OCI-LY1 (cell line): ENCODE results near the gene CNN2.

ENCODE experiments used
- H2AFZ ChIP-seq: fragments of 200-600 bp; sonication (generic), shearing (Covaris generic); 2 replicates; pipeline ENCODE4 v1.6.0; 2014; ENCODE audit warnings: antibody characterized with exemption, mild to moderate bottlenecking, low read length
- H3F3A ChIP-seq: fragments of 200-600 bp; sonication (generic), shearing (Covaris generic); 2 replicates; pipeline ENCODE4 v1.6.0; 2014; ENCODE audit warnings: mild to moderate bottlenecking, antibody characterized with exemption, low read length, moderate library complexity; ENCODE audit not compliant: insufficient read depth
- H3K27ac ChIP-seq: fragments of 200-600 bp; sonication (generic); 2 replicates; pipeline ENCODE4 v1.5.1; 2014; ENCODE audit warnings: low read length, mixed run types, mild to moderate bottlenecking, low read depth; ENCODE audit not compliant: poor library complexity, severe bottlenecking
- H3K27me3 ChIP-seq: fragments of 200-600 bp; sonication (generic); 2 replicates; pipeline ENCODE4 v1.6.0; 2014; ENCODE audit warnings: antibody characterized with exemption, mild to moderate bottlenecking, low read length, moderate library complexity; ENCODE audit not compliant: insufficient read depth
- H3K36me3 ChIP-seq: fragments of 200-600 bp; sonication (generic); 2 replicates; pipeline ENCODE4 v1.6.1; 2014; ENCODE audit warnings: mild to moderate bottlenecking, antibody characterized with exemption, low read length, moderate library complexity, mixed read lengths; ENCODE audit not compliant: insufficient read depth
- H3K4me1 ChIP-seq: fragments of 200-600 bp; sonication (generic); 2 replicates; pipeline ENCODE4 v1.5.1; 2014; ENCODE audit warnings: mild to moderate bottlenecking, low read length, moderate library complexity; ENCODE audit not compliant: insufficient read depth, severe bottlenecking
- H3K4me2 ChIP-seq: fragments of 200-600 bp; sonication (generic), shearing (Covaris generic); 2 replicates; pipeline ENCODE4 v1.6.1; 2014; ENCODE audit warnings: low read length
- H3K4me3 ChIP-seq: fragments of 200-600 bp; sonication (generic); 2 replicates; pipeline ENCODE4 v1.5.1; 2014; ENCODE audit warnings: low read length, low read depth, mild to moderate bottlenecking, mixed read lengths; ENCODE audit not compliant: poor library complexity, severe bottlenecking
- H3K79me2 ChIP-seq: fragments of 200-600 bp; shearing (Covaris generic); 2 replicates; pipeline ENCODE4 v1.6.1; 2016; ENCODE audit warnings: mixed run types, low read length, mixed read lengths; ENCODE audit not compliant: insufficient read depth
- H3K9ac ChIP-seq: fragments of 200-600 bp; sonication (generic), shearing (Covaris generic); 2 replicates; pipeline ENCODE4 v1.6.1; 2014; ENCODE audit warnings: mild to moderate bottlenecking, low read length, mixed read lengths
- H3K9me2 ChIP-seq: fragments of 200-600 bp; sonication (generic), shearing (Covaris generic); 2 replicates; pipeline ENCODE4 v1.6.1; 2014; ENCODE audit warnings: low read depth, mild to moderate bottlenecking, low read length, mixed read lengths
- H3K9me3 ChIP-seq: fragments of 200-600 bp; shearing (Covaris generic); 2 replicates; pipeline ENCODE4 v1.6.1; 2014; ENCODE audit warnings: low read length, mixed read lengths
- H4K20me1 ChIP-seq: fragments of 200-600 bp; sonication (generic), shearing (Covaris generic); 2 replicates; pipeline ENCODE4 v1.6.0; 2016; ENCODE audit warnings: mild to moderate bottlenecking, low read length; ENCODE audit not compliant: insufficient read depth
- EZH2 ChIP-seq: fragments of 200-600 bp; sonication (generic), shearing (Covaris generic); IDR thresholded peaks from 2 replicates; pipeline ENCODE4 v1.8.0; 2017; ENCODE audit warnings: borderline replicate concordance, mixed run types, mild to moderate bottlenecking, antibody characterized with exemption, low read length, moderate library complexity, mixed read lengths
- TF ChIP-seq, protein P1 (sequence below): fragments of 200-600 bp; sonication (generic), shearing (Covaris generic); IDR thresholded peaks from 2 replicates; pipeline ENCODE4 v1.5.1; 2017; ENCODE audit warnings: mild to moderate bottlenecking, antibody characterized with exemption, low read length, moderate library complexity, mixed read lengths

CNN2 gene

DNA sequence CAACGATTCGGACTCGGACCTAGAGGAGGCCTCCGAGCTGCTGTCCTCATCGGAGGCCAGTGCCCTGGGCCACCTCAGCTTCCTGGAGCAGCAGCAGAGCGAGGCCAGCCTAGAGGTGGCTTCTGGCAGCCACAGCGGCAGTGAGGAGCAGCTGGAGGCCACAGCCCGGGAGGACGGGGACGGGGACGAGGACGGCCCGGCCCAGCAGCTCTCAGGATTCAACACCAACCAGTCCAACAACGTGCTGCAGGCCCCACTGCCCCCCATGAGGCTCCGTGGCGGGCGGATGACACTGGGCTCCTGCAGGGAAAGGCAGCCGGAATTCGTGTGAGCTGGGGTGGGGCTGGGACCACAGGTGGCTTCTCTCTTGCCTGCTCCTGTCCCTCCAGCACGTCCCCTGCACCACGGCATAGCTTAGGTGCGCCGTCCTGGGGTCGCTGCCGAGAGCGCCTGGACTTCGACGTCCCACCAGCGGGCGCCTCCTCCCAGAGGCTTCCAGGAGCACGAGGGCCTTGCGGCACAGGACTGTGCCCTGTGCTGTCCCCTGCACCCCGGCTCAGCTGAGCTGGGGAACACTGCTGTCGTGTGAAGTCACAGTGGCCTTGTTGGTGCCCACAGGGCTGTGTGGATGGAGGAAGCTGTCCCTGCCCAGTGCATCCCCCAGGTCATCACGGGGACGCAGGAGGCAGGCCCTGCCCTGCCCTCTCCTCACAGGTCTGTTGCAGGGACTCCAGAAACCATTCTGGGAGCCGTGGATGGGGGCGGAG lies 59.5 kb downstream of the CNN2 start:
- Histone ChIP-seq H3K9me2 (no peaks in the 10 kb centered on the region), H3K9me3 (no peaks in the 10 kb centered on the region), H3K27ac (peak overlapping the region; percentile 89), H3K27me3 (no peaks in the 10 kb centered on the region), H3K4me1 (peaks cover 52% of the 10 kb centered on the region), H4K20me1 (no peaks in the 10 kb centered on the region), H3F3A (peaks cover 2% of the 10 kb centered on the region; the same call in 1 of the 2 replicates), H3K9ac (no peak overlapping the region), H3K79me2 (no peaks in the 10 kb centered on the region), H2AFZ (no peak overlapping the region), H3K4me2 (no peak overlapping the region), H3K36me3 (peaks cover 78% of the 10 kb centered on the region), H3K4me3 (no peak overlapping the region)
- TF ChIP-seq, protein P1, sequence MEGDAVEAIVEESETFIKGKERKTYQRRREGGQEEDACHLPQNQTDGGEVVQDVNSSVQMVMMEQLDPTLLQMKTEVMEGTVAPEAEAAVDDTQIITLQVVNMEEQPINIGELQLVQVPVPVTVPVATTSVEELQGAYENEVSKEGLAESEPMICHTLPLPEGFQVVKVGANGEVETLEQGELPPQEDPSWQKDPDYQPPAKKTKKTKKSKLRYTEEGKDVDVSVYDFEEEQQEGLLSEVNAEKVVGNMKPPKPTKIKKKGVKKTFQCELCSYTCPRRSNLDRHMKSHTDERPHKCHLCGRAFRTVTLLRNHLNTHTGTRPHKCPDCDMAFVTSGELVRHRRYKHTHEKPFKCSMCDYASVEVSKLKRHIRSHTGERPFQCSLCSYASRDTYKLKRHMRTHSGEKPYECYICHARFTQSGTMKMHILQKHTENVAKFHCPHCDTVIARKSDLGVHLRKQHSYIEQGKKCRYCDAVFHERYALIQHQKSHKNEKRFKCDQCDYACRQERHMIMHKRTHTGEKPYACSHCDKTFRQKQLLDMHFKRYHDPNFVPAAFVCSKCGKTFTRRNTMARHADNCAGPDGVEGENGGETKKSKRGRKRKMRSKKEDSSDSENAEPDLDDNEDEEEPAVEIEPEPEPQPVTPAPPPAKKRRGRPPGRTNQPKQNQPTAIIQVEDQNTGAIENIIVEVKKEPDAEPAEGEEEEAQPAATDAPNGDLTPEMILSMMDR: no peak
- TF ChIP-seq EZH2: no peak

DNA sequence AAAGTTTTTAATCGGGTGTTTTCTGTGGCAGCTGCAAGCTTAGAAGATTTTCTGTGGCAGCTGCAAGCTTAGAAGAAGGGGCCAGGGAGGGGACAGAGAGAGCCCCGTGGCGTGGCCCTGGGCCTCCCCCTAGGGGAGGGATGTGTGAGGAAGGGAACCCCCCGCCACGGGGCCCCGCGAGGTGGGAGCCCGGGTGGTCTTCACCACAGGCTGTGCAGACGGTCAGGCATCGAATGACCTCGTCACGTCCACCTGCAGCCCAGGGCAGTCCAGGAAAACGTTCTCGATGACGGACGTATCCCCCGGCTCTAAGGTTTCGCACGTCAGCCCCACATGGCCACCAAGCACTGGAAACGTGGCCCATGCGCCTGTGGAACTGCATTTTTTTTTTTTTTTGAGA lies 60.2 kb downstream of the CNN2 start:
- Histone ChIP-seq H3K36me3 (peaks cover 78% of the 10 kb centered on the region), H3K9me2 (no peaks in the 10 kb centered on the region), H4K20me1 (no peaks in the 10 kb centered on the region), H3K9ac (no peak overlapping the region), H2AFZ (no peak overlapping the region), H3K4me2 (no peak overlapping the region), H3F3A (peaks cover 2% of the 10 kb centered on the region; the same call in 1 of the 2 replicates), H3K27me3 (no peaks in the 10 kb centered on the region), H3K79me2 (no peaks in the 10 kb centered on the region), H3K9me3 (no peaks in the 10 kb centered on the region), H3K4me3 (no peak overlapping the region), H3K27ac (peak overlapping the region; percentile 89), H3K4me1 (peaks cover 58% of the 10 kb centered on the region)
- TF ChIP-seq, protein P1: no peak
- TF ChIP-seq EZH2: no peak

DNA sequence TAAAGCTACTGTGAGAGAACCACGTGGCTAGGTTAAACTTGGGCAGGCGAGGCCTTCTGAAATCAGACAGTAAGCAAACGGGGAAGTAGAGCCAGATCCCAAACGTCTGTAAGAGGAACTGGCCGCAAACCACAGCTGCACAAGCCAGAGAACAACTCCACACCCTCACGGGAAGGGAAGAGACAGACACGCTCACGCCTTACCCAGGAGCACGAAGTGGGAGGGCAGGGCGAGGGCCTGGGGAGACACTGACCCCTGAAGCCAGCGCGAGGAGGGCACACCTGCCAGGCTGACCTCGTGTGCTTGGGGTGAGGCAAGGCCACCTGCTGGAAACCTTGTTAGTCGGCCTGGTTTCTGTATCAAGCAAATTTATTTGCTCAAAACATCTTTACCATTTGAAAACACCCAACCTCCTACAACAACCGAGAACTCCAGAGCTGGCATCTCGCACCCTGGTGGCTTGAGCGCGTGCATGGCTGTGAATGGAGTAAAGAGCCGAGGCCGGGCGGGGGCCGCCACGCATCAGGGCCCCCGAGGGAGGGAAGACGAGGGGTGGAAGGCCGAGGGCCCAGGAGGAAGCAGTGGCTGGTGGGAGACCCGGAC lies 61.5 kb downstream of the CNN2 start:
- Histone ChIP-seq H3K9ac (peak overlapping the region; percentile 14; the same call in 1 of the 2 replicates), H3K9me2 (no peaks in the 10 kb centered on the region), H3K27me3 (no peaks in the 10 kb centered on the region), H2AFZ (no peak overlapping the region), H3K79me2 (no peaks in the 10 kb centered on the region), H3K4me3 (no peak overlapping the region), H3K27ac (peak overlapping the region; percentile 89), H3F3A (peaks cover 2% of the 10 kb centered on the region; the same call in 1 of the 2 replicates), H3K9me3 (no peaks in the 10 kb centered on the region), H3K36me3 (peaks cover 79% of the 10 kb centered on the region), H3K4me1 (peaks cover 56% of the 10 kb centered on the region), H4K20me1 (no peaks in the 10 kb centered on the region), H3K4me2 (peak overlapping the region; percentile 5; the same call in 1 of the 2 replicates)
- TF ChIP-seq, protein P1: peak; percentile 38; the same call in 1 of the 2 replicates
- TF ChIP-seq EZH2: no peak
